Stimulated activated CD8-positive, alpha-beta memory T cell treated with anti-CD3 and anti-CD28 coated beads, Interleukin-7, amount 100 ng/mL, for 4 hours (primary cell): ENCODE measurements around the gene GTPBP3.
"Not testable (repeated sequence)": the region's sequence is repeated elsewhere in the genome, so short reads cannot be mapped to it uniquely, and the experiment has no call there.

Source experiments
- DNase-seq, 2 donors: peaks; one replicate each; pipeline ENCODE4 v3.0.0-alpha.2; 2020; ENCODE audit warnings: low read depth in 2 of 2

The GTPBP3 gene

GRCh38 chr19:17341386-17341785 lies 4.0 kb downstream of the GTPBP3 start:
- no peak for DNase-seq

DNA sequence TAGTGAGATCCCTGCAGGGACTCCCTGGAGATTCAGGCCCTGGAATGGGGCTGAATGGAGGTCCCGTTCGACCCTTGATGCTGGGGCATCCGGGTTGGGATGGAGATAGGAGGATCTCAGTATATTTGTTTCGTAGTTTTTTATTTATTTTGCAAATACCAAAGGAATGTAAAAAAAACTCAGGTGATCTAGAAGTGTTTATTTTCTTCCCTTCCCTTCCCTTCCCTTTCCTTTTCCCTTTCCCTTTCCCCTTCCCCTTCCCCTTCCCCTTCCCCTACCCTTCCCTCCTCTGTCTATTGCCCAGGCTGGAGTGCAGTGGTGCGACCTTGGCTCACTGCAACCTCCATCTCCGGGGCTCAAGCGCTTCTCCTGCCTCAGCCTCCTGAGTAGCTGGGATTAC lies 4.5 kb downstream of the GTPBP3 start:
- DNase-seq = no peak

DNA sequence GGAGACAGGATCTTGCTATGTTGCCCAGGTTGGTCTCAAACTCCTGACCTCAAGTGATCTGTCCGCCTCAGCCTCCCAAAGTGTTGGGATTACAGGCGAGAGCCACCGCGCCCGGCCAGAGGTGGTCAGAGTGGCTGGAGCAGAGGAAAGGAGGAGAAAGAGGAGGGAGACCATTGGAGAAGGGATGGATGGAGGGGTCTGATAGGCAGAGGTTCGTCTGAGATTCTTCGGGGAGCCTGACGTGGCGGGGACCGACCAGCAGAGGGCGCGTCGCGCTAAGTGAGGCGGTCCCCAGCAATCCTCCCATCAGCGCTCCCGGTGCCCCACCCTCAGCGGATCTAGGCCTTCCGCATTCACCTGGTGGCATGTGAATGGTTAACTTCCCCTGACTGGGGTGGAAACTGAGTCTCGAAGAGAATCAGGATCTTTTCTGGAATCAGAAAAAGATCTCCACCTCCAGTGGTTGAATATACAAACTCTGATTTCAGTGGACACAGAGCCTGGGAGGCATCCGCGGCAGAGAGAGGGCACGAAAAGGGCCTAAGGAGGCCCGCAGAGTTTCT lies 8.8 kb downstream of the GTPBP3 start:
- DNase-seq = peak; percentile 51 to 59

GRCh38 chr19:17347361-17347760 lies 10.0 kb downstream of the GTPBP3 start:
- DNase-seq = no peak

- no peak for DNase-seq
These were observed 10.5 kb downstream of the GTPBP3 start for GRCh38 chr19:17347877-17348276.

- DNase-seq = no peak
These were observed 11.3 kb downstream of the GTPBP3 start for GRCh38 chr19:17348700-17349099.

DNA sequence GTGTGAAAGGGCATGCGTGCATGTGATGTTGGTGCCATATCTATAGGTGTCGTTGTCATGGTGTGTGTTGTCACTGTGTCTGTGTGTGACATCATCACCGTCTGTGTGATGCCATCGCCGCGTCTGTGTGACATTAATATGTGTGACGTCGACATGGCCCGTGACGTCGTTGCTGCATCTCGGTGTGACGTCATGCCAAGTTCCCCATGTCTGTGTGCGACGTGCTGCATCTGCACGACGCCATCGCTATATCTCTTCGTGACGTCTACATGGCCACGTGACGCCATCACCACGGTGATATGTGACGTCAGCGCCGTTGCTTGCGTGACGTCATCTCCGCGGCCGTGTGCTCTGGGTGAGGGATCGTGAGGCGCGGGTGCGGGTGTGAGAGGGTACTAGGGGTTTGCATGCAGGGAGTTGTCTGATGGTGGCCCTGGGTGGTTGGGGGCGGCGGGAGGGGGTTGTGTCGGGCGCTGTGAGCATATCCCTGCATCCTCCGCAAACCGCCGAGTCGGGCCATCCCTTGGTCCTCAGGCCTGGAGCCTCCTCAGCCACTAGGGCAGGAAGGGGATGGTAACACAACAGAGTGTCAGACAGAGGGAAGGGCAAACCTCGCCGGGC lies 14.6 kb downstream of the GTPBP3 start:
- DNase-seq = no peak

DNA sequence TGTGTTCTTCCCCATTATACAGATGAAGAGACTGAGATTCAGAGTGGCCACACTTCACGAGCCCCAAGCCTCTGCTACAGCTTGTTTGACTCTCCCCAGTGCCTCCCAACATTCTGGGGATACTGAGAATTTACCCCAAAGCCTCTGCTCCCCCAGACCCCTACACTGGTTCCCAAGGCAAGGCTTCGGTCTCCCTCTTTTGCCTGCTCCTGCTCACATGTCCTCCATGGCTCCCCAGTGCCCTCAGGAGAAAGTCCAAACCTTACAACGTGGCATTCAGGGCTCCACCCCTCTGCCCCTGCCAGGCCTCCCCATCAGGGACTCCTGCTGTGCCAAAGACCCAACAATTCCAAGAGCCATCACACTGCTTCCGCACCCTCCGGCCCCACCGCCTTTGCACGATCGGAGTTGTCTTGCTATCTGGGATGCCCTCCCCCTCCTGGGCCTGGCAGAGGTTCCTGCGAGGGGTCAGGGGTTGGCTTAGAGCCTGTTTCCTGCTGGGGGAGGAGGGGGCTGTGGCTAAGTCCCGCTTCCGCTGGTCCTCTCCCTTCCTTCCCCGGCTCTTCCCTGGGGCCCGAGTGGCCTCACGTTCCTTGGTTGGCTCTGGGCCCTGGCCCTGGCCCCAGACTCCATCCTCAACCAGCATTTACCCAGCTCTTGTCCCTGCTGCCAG lies 15.4 kb downstream of the GTPBP3 start:
- no peak for DNase-seq

GRCh38 chr19:17353386-17353785 lies 16.0 kb downstream of the GTPBP3 start:
- DNase-seq = no peak

DNA sequence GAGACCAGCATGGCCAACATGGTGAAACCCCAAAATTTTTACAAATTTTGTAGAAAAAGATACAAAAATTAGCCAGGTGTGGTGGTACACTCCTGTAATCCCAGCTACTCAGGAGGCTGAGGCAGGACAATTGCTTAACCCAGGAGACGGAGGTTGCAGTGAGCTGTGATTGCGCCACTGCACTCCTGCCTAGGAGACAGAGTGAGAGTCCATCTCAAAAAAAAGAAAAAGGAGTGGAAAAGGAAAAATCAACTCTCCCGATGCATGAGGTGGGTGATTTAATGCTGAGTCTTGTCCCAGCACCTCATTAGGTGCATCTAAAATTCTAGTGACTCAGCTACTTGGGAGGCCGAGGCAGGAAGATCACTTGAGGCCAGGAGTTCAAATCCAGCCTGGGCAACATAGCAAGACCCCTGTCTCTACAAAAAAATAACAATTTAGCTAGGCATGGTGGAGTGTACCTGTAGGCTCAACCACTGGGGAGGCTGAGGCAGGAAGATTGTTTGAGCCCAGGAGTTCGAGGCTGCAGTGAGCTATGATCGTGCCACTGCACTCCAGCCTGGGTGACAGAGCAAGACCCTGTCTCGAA lies 19.8 kb downstream of the GTPBP3 start:
- no peak for DNase-seq

GRCh38 chr19:17357724-17358123 lies 20.4 kb downstream of the GTPBP3 start:
- no peak for DNase-seq

- DNase-seq = no peak
These were observed 21.0 kb downstream of the GTPBP3 start for GRCh38 chr19:17358395-17358794.

DNA sequence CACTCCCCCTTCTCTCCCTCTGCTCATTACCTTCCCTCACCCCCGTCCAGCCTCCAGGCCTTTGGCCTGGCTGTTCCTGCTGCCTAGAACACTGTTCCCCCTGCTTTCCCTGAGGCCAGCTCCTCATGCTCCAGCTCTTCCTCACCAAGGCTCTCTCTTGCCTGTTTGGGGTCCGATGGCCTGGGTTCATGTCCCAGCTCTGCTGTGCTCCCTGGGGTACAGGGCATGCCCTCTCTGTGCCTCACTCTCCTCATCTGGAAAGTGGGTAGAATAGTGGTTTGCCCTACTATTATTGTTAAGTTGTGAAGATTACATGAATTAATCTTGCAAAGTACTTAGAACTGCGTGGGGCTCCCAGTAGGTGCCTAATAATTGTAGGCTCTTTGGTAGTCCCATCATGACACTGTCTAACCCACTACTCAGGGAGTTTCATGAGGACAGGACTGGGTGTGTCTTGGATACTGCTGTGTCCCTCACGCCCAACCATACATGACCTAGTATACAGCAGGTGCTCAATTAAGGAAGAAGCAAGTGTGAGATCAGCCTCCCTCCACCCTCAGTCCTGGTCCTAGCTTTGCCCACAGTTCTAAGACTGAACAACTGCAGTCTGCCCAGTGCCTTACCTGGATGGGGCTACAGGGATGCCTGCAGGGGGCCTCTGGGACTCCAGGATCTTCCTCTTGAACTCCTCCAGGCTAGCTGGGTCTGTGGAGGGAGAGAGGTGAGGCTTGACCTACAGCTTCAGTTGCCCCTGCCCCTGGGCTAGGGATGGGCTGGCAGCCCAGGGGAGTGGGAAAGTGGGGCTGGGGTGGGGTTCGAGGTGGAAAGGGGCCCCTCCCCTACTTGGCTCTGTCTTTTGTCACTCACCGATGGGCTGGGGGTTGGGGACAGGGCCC lies 22.8 kb downstream of the GTPBP3 start:
- DNase-seq = no peak

GRCh38 chr19:17363852-17364605 lies 26.7 kb downstream of the GTPBP3 start:
- DNase-seq = not testable (repeated sequence)

GRCh38 chr19:17365361-17365760 lies 28.0 kb downstream of the GTPBP3 start:
- DNase-seq = no peak

GRCh38 chr19:17370026-17370587 lies 32.8 kb downstream of the GTPBP3 start:
- DNase-seq = no peak

DNA sequence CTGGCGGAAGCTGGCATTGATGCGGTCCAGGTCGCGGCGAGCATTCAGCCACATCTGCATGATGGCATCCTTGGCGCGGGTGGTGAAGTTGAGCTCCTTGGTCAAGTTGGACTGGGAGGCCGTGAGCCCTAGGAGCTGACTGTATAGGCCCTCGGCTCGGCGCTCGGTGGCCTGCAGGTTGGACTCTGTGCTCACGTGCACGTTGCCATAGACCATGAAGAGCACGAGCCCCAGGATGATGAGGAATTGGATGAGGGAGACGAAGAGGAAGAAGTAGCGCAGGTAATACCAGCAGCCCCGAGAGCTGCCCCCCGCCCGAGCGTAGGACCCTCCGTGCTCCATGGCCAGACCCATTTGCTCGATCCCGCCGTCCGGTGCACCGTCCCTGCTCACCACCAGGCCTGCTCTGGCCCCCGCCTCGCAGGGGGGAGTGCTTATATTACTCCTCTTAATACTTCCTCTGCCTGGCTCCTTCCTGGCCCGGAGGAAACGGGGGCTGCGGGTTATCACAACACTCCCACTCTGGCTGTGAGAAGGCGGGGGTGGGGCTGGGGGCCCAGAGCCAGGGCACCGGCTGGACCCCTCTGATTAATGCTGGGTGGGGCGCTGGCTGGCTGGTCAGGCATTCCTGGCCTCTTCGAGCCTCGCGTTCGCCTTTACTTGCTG lies 39.7 kb downstream of the GTPBP3 start, which contains the start of gene PLVAP:
TSS of gene PLVAP (minus strand) at position 408 of the 666 bp plus-strand sequence. CDS start at position 354, 54 bp downstream.
- DNase-seq = no peak

- no peak for DNase-seq
These were observed 40.9 kb downstream of the GTPBP3 start for GRCh38 chr19:17378271-17378670.

DNA sequence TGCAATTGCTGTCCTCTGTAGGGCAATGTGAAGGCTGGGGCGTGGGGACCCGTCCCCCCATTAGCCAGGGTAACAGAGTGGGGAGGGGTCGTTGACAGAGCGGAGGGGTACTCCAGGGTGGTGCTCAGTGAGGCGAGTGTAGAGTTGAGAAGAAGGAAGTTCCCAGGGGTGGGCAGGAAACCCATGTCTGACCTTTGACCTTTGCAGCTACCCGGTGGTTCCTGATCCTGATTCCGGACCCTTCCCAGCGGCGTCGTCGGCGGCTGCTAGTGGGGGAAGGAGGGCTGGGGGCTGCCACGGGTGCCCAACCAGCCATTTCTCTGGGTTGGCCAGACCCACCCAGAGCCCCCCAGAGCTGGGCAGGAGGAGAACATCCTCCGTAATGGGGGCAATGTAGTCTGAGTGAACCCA lies 41.9 kb downstream of the GTPBP3 start:
- no peak for DNase-seq
